GM18873 (cell line): ENCODE data around the gene COL6A2.
"Not testable (repeated sequence)": the region's sequence is repeated elsewhere in the genome, so short reads cannot be mapped to it uniquely, and the experiment has no call there.

Experiments
- ATAC-seq: cut with Tn5 transposase; IDR thresholded peaks from one replicate; pipeline ENCODE4 v1.9.1; 2021; ENCODE audit warnings: mild to moderate bottlenecking, moderate library complexity, moderate number of reproducible peaks; ENCODE audit not compliant: unreplicated experiment, low FRiP score

Gene COL6A2

DNA sequence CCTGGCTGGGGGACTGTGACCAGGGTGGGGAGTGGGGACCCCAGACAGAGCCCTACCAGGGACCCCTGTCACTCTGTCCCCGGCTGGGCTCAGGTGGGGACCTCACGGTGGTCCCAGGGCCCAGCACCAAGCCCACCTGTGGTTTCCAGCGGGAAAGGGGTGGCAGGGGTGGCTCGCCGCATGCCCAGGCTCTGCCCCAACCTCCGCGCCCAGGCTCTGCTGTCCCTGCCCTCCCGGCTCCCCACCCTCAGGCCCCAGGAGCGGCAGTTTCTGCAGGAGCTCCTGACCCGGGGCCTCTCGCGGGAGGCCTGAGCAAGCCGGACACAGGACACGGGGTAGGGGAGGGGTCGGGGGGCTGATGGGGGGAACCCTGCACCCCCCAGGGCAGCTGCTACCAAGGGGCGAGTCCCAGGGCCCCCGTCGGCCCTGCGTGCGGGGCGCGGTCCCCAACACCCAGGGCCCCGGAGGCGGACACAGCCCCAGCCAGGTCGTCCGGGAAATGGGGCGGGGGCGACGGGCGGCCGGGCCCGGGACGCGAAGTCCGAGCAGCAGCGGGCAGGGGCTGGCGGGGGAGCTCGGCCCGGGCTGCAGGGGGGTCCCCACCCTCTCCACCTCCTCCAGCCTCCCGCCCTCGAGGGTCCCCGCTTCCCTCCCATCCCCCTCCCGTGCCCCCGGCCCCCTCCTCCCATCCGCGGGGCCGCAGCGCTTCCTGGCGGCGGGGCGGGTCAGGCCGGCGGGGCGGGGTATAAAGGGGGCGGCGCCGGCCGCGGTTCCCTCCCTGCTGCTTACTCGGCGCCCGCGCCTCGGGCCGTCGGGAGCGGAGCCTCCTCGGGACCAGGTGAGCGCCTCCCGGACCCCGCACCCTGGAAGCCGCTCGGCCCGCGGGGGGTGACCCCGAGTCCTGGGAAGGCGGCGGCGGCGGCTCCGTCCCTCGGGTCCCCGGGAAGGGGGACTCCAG is at the start of gene COL6A2:
TSS of gene COL6A2 (plus strand) at position 777 of the 958 bp plus-strand sequence.
- ATAC-seq: no peak

DNA sequence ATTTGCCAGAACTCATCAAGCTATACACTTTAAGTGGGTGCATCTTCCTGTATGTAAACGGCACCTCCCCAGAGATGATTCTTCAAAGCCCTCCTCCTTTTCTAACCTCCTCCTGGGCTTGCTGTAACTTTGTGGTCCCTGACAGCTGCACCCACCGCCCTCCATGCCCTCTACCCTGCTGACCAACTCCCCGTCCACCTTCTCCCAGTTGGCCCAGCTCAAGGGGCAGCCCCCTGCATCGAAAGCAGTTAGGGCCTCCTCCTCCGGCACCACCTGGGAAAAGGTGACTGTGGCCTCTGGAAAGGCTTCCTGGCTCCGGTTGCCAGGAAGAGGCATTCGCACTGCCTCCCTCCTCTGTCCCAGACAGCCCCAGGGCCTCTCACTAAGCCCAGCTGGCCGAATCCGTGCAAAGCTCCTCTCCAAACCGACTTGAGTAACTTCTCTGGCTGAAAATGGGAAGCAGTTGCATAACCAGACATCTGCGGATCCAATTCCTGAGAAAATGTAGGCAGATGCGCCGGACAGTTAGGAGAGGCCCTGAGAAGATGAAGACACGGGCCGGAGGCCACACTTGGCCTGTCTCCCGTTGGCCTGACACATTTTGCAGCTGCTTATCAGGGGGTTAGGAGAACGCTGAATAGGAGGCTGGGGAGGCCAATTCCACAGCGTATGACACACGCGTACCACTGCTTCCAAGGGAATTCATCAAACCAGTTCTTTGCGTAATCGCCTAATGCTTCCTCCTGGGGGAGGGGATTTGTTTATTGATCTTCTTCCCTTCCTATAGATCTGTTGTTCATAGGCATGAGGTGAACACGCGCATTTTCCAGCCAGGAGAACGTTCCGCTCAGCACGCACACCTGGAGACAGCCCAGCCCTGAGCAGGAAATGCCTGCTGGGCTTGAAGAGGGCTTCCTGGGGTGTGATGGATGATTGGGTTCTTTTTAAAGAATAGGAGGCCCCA is 48.7 kb upstream of the COL6A2 start:
- no peak for ATAC-seq

DNA sequence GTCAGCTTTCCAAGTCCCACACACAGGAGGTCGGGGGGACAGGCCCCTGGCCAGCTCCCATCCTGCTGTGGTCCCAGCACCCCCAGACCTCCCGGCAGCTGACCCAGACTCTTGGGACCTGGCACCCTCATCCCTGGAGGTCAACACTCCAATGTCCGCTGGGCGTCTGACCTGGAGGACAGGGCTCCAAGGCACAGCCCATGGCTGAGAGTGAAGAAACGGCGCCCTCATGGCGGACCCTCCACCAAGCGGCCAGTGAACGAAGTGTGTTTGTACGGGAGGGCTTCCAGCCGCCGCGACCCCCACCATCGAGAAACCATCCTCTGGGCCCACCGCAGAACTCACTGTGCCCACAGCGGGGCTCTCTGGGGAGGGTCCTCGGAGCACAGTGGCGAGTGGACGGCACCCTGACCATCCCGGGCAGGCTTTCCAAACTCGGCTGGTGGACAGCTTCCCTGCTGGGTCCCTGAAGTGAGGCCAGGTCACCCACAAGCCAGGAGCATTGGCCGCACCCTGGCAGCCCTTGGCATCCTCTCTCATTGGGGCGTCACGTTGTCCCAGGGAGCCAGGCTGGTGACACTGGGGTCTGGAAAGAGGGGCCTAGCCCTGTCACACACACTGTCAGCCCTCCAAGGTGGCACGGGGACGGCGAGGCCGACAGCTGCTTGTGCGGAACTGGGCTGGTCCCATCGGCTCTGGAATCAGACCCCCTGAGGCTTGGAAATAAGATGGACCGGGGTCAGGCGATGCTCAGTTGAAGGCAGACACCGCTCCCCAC is 47.8 kb upstream of the COL6A2 start:
- ATAC-seq: no peak

DNA sequence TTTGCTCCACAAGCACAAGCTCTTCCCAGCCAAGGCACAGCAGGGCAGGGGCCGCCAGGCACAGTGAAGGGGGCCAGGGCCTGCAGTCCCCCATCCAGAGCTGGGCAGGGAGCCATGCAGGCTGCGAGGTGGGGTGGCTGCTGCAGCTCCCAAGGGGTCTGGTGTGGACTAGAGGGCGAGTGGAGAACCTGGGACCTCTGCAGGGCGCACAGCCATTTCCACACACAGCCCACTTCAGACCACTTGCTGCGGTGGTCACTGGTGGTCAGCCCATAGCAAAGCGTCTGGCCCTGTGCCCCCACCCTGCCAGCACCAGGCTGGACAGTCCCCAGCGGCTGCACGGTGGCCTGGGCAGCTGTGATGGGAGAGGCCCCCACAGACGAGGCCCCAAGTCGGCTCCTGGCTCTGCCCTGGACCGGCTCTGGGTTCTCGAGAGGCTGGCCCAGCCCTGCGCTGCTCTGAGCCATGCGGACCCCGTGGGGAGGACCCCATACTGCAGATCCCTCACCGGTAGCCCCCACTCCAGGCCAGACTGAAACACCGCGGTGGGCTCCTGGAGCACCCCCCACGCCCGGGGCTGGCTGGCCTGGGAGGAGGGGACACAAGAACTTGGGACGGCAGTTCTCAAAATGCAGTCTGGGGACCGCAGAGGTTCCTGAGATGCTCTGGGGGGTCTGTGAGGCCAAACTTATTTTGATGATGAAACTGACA is 47.1 kb upstream of the COL6A2 start:
- no peak for ATAC-seq

DNA sequence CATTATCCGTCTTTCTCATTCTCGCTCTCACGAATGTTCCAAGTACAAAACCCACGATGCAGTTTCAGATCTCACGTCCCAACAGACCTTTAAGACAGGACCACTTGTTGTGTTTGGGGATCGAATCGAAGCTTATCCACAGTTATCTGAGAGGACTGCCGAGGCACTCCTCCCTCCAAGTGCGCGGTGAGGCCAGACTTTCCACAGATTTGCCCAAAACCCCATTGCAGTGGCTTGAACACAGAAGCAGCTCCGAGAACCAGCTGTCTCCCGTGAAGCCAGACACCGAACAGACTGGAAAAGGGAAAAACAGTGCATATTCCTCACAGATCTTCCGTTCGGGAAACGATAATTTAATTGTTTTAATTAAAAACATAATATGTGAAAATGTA is 46.5 kb upstream of the COL6A2 start:
- no peak for ATAC-seq

DNA sequence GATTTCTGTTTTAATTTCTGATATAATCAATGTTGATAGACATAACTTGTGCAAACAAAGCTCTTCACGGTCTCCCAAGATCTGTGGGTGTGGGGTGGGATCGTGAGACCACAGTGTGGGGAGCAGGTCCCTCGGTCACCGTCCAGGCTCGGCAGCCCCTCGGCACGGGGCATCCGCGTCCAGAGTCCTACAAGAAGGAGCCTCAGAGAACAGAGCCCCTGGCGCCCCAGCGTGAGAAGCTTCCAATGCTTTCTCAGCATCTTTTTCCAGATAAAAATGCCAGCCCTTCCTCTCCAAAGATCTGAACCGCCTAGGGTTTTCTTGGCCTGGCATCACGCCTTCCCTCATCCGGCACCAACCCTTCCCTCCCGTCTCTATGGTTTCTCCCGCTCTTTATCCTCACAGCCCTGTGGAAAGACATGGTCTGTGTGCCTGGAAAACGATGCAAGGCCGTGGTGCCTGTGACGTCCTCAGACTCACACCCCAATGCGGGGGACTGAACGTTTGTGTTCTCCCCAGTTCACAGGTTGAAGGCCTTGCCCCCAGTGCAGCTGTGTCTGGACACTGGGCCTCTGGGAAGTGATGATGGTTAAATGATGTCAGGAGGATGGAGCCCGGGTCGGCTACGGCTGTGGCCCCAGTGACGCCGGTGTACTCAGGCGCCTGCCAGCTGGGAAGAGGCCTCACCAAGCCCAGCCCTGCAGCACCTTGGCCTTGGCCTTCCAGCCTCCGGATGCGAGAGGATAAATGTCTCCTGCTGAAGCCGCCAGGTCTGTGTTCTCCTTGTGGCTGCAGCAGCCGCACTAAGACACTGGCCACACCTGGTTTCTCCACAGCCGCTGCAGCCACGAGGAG is 45.9 kb upstream of the COL6A2 start:
- ATAC-seq: no peak

DNA sequence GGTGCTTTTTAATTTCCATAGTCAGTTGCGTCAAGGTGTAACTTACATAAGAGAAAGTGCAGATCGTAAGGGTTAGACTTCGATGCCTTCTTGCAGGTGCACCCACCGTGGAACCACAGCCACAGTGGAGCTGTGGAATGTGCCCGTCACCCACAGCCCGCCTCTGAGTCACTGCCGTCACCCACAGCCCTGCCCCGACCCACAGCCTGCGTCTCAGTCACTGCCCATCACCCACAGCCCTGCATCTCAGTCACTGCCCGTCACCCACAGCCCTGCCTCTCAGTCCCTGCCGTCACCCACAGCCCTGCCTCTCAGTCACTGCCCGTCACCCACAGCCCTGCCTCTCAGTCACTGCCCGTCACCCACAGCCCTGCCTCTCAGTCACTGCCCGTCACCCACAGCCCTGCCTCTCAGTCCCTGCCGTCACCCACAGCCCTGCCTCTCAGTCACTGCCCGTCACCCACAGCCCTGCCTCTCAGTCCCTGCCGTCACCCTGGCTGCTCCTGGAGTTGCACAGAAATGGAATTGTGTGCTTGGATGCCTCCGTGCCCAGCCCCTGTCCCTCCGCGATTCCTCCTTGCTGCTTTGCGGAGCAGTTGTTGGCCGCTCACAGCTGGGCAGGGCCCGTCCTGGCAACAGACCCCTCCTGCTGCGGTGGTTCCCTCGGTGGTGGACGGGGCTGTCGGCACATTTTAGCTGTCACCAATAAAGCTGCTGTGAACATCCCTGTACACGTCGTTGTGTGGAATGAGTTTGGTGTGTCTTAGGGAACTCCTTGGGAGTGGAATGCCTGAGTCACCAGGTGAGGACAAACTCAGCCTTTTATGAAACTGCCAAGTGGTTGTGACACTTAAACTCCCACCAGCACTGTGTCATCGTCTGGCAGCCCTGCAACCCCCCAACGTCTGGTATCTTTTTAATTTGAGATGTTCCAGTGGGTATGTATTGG is 44.9 kb upstream of the COL6A2 start:
- no peak for ATAC-seq

DNA sequence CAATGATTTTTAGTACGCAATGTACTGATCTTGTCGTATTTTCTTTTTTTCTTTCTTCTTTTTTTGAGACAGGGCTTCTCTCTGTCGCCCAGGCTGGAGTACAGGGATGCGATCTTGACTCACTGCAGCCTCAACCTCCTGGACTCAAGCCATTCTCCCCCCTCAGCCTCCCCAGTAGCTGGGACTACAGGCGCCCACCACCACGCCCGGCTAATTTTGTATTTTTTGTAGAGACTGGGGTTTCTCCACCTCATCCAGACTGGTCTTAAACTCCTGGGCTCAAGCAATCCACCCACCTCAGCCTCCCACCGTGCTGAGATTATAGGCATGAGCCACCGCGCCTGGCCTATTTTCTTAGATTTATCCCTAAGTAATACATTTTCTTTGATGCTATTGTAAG is 43.9 kb upstream of the COL6A2 start:
- ATAC-seq: no peak

DNA sequence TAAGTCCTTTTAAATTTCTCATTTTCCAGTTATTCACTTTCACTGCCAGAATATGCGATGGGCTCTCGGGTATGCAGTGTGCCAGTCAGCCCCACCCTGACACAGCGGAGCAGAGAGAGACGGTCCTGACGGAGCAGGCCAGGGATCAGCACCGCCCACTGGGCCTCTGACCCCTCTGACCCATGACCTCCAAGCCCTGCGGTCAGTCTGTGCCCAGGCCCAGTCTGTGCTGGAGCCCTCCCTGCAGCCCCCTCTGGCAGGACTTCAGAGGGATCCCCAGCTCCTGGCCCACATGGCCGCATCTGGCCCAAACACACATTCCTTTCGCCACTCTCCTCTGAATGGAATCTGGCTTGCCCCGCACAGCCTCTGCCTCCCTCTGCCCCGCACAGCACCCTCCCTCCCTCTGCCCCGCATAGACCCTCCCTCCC is 43.4 kb upstream of the COL6A2 start:
- no peak for ATAC-seq

DNA sequence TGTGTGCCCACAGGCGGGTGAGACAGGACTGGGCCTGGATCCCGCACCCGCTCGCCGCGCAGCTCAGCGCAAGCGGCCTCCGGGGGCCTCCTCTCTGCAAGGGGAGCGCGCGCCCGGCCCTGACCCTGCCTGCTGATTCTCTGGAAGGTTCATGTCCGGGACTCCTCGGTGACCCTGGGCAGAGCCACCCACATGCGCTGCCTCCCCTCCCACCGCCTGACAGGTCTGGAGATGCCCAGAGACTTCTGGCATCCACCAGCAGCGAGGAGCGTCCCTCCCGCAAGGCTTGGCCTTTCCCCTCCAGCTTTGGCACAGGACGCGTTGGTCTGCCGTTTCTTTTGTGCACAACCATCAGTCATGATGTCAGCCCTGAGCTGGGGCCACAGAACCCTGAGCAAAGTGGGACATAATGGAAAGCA is 42.0 kb upstream of the COL6A2 start:
- ATAC-seq: no peak

DNA sequence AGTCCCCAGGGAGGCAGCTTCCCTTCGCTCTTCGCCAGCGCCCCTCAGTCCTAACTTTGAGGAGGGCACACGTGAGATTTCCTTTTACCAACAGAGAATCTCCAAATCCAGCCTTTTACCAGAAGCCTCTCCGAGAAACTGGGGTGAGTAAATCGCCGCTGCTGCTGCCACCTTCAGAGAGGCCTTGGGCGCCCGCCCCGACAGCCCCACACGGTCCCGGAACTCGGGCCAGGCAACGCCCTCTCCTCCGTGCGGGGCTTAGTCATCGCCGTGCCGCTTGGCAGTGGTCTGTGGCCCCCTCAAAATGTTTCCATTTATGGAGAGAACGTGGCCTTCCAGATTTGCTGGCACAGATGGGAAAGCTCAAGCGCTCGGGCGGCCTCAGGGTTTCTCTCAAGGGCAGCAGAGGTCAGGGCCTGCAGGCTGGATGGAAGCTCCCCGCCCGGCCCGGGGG is 41.4 kb upstream of the COL6A2 start:
- ATAC-seq: no peak

DNA sequence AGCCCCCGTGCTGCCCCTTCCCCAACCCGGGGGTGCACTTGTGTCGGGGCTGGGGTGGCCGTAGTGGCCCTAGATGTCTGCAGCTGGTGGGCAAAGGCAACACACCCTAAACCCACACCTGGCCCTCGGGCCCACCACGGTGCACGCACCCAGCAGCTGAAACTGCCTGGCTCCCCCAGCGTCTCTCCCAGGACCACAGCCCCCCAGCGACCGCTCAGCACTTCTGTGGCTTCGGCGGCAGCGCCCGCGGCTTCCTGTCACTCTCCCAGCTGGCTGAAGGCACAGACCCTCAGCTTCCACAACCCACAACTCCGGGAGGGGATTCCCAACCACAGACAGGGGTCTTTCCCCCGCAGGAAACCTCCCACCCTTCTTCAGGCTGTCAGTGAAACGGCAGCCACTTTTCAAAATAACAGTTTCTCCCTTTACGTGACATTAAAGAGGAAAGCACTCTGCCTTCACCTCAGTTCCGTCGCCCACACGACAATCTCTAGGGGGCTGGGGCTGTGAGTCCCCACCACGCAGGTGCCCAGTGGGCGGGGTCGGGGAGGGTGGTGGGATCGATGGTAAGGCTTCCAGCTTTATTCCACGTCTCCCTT is 40.7 kb upstream of the COL6A2 start:
- ATAC-seq: no peak

DNA sequence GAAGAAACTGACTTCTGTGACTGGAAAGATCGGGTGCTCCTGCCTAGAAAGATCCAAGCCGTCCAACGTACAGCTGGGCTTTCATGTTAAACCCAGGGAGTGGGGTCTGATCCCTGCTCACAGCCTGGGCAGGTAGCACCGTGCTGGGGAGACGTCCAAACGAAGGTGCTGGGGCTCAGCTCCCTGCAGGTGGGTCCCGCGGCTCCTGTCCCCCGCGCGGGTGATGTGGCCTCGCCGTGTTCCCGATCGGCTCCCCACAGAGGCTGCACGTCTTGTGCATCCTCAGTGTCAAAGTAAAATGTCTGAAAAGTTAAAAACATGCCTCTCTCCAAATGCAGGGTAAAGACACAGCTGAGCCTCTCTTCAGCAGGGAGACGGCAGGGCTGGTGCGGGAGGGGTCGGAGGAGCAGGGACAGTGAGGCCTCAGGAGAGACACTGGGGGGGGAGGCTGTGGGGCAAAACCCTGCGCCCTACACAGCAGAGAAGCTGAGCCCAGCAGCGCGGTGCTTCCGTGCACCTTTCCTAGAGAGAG is 40.1 kb upstream of the COL6A2 start:
- ATAC-seq: no peak

DNA sequence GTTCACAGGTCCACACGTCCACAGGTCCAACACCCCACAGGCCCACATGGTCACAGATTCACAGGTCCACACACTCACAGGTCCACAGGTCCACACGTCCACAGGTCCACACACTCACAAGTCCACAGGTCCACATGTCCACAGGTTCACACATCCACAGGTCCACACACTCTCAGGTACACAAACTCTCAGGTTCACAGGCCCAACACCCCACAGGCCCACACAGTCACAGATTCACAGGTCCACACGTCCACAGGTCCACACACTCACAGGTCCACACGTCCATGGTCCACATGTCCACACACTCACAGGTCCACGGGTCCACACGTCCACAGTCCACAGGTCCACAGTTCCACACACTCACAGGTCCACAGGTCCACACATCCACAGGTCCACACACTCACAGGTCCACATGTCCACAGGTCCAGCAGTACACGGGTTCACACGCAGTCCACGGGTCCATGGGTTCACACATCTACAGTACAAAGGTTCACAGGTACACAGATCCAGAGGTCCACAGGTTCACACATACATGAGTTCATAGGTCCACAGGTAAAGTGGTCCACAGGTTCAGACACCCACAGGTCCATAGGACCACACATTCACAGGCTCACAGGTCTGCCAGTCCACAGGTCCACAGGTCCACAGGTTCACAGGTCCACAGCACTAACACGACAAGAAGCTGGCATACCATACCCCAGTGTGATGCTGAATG is 39.3 kb upstream of the COL6A2 start:
- no peak for ATAC-seq

DNA sequence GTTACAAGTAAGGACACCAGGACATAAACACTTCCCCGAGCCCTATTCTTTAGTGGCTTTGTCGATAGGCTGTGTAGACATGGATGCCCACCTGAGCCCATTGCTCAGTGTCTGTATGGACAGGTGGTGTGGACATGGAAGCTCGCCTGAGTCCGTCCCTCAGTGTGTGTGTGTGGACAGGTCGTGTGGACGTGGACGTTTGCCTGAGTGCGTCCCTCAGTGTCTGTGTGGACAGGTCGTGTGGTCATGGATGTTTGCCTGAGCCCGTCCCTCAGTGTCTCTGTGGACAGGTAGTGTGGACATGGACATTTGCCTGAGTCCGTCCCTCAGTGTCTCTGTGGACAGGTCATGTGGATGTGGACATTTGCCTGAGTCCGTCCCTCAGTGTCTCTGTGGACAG is 38.7 kb upstream of the COL6A2 start:
- ATAC-seq: no peak

DNA sequence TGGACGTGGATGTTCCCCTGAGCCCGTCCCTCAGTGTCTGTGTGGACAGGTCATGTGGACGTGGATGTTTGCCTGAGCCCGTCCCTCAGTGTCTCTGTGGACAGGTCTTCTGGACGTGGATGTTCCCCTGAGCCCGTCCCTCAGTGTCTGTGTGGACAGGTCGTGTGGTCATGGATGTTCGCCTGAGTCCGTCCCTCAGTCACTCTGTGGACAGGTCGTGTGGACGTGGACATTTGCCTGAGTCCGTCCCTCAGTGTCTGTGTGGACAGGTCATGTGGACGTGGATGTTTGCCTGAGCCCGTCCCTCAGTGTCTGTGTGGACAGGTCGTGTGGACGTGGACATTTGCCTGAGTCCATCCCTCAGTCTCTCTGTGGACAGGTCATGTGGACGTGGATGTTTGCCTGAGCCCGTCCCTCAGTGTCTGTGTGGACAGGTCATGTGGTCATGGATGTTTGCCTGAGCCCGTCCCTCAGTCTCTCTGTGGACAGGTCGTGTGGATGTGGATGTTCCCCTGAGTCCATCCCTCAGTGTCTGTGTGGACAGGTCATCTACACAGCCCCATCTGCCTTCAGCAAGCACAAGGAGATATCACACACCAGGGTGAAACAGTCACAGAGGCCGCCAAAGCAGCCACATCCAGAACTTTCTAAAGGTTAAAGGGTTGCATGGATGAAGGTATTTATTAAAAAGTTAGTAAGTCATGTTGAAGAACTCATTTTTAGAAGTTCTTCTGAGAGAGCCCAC is 38.0 kb upstream of the COL6A2 start:
- not testable (repeated sequence) for ATAC-seq
